HG03280 (cell line): ENCODE results near the gene SLC25A51.
A peak's percentile ranks its signal among the peaks of the same experiment; 100 is the strongest.

Source experiments
- ATAC-seq: cut with Tn5 transposase; IDR thresholded peaks from one replicate; pipeline ENCODE4 v1.9.1; 2021; ENCODE audit warnings: mild to moderate bottlenecking, moderate library complexity; ENCODE audit not compliant: unreplicated experiment

Gene SLC25A51, protein sequence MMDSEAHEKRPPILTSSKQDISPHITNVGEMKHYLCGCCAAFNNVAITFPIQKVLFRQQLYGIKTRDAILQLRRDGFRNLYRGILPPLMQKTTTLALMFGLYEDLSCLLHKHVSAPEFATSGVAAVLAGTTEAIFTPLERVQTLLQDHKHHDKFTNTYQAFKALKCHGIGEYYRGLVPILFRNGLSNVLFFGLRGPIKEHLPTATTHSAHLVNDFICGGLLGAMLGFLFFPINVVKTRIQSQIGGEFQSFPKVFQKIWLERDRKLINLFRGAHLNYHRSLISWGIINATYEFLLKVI

DNA sequence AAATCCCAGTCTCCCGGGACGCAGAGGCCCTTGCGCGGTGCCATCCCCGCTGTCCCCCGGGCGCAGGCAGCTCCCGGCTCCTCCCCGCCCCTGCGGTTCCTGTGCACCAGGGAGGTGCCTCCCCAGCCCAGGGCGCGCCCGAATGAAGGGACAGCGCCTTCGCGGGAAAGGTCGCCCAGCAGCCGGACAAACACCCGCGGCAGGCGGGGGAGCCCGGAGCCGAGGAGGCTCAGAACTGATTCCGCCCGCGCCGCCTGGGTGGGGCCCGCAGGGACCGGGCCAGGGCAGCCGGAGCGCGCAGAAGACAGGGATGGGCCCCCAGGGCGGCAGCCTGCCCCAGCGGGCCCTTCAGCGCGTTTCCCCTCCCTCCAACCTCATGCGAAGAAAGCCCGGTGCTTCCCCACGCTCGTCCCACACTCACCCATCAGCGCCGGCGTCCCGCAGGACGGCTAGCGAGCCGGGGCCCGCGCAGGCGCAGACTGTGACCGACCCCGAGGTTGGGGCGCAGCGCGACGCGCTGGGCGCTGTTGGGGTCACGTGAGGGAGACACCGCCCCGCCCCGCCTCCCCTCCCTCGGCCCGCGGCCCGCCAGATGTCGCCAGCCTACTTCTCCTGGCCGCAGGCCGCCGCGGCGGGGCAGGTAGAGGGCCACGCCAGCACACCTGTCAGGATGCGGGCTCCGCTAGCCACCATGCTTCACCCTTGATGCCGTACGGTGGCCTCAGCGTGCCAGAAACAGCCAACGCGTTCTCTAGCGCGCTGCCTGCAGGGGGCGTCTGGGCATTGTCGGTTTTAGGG, at the start of gene SLC25A51:
Gene SLC25A51, minus strand, starts transcription at position 481 of the 798 bp plus-strand sequence. CDS start 15,577 bp downstream, outside the sequence.
- peak; percentile 79 for ATAC-seq

DNA sequence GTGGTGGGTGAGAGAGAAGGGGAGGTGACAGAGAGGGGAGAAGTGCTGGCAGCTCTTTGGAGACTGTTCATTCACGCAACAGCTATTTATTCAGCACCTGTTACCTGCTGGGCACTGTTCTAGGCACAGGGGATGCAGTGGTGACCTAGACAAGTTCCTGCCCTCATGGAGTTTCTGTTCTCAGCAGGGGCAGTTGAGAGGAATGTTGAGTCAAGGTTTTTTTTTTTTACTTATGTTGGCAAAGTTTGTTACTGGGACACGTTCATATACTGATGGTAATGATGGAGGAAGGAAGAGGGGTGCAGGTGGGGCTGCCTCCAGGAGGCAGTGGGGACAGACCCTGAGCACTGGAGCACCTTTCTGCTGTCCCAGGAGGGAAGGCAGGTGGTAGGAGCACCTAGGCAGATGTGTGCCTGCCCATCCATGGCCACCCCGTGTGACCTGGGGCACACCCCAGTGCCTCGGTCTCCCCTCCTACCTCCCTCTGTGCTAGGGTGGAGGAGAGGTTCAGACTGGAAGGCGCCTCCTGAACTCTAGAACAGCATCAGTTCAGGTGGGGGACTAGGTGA, 49.4 kb upstream of the SLC25A51 start:
- no peak for ATAC-seq

DNA sequence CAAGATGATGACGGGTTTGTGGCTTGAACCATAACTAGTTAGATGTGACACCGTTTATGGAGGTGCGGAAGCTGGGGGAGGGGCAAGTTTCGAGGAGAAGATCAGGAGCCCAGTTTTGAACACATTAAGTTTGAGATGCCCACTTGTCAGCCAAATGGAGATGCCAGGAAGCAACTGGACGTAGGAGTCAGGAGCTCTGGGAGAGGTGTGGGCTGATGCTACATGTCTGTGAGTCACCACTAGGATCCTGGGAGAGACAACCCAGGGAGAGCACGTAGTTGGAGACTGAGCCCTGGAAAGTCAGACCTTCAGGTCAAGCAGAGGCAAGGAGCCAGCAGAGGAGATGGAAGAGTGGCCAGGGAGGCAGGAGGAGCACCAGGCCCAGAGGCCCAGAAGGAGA, 48.8 kb upstream of the SLC25A51 start:
- no peak for ATAC-seq

DNA sequence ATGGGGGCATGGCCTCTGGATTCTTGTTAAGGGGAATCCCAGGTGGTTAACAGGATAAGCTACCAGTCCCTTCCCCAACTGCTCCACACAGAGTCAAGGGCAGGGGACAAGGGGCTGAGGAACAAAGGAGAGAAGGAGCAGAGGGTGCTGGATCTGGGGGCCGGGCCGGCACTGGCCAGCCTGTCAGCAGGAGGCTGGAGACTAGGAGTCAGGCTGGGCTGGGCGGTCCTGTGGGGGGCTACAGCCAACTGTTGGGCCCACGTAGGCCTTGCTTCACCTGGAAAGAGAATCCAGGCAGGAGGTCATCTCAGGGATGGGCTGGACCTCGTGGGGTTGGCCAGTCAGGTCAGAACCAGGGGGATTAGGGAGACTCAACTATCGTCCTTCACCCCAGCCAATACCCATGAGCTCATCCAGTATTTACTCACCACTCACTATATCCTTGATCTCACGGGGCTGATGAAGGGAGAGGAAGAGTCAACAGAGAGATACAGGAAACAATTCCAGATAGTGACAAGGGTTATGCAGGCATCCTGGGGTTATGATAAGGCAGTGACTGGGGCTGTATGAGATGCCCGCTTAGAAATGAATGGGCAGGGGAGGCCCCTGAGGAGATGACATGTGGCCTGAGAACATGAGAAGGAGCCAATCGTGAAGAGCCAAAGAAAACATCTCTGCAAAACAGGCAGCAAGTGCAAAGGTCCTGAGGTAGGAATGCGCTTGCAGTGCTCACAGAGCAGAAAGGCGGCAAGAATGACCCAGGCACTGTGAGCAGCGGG, 47.9 kb upstream of the SLC25A51 start:
- no peak for ATAC-seq

DNA sequence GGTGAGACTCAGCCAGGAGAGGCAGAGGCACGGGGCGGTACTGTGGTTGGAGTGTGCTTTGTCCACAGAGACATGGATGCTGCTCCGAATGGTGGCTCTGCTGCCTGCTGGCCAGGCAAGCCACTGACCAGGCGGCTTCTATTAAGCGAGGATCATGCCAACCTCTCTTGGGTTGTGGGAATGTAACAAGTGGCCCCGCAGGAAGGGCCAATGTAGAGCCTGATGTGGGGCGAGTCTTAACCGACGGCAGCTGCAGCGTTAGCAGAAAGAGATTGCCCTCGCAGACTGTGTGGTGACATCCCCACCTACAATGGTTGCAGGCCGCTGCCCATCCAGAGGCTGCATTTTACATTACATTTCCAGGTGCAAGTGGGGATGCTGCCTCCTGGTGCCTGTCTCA, 46.6 kb upstream of the SLC25A51 start:
- ATAC-seq = no peak

DNA sequence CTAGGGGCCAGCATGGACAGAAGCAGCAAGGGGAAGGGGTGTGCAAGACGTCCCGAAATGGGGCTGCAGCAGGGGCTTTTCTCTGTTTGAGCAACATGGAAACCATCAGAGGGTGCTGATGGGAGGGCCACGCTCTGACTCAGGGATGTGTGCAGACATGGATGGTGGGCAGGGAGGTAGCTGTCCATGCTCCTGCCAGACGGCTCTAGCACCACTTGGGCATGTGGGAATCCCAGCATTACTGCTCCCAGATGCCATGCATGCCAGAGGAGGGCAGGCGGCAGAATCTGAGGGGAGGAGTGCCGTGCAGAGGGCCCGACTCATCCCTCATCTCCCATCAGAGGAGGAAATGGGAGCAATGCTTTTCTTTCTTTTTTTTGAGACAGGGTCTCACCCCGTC, 45.6 kb upstream of the SLC25A51 start:
- no peak for ATAC-seq

DNA sequence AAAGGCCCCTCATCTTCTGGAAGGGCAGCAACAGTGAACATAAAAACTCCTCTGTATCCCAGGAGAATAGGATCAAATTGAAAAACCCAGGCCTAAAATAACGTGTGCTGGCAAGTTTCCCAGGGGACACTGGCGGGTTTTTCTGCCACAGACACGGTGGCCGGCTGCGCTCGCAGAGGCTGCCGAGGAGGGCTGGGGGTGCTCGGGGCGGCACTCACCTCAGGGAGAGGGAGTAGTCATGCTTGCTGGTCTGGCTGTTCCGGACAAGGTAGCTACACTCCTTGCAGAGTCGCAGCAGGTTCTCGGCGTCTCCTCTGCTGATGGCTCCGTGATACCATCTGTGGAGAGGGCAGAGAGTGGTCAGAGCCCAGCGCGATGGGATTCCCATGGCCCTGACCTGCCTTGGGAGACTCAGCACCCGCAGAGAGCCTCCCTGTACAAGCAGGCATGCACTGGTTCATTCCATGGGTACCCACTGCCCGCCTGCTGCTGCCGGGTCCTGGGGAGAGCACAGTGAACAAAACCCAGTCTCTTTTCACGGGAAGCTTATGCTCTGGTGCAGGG, 44.6 kb upstream of the SLC25A51 start:
- no peak for ATAC-seq

DNA sequence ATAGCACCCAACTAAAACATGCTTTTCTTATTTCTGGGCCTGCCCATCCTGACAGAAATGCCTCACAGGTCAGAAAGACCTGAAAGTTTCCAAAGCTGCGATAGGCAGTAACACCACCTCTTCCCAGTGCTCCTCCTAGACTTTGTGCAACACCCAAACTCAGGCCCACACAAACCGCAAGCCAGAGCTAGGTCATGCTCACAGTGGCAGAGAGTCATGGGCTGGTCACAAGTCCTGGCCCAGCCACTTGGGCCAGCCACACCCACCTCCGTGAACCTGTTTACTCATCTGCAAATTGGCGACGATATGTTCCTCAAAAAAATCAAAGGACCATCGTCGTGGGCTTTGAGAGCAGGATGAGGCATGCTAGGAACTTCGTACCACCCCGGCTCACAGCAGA, 44.0 kb upstream of the SLC25A51 start:
- no peak for ATAC-seq

DNA sequence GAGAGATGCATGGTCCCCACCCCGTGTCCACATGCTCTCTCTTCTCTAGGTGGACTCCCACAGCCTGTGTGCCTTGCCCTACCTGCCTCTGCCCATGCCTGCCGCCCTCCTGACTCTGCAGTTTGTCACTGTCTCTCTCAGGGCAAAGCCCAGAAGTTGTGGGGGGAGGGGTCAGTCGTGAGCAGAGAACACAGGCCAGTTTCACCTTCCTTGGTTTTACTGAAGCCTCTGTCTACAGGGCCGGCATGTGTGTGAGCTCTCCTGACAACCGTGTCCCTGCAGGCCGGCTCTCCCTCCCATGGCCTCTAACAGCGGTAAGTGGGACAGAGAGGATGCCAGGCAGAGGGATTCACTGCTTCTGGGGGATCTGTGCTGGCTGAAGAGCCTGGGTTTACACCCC, 43.5 kb upstream of the SLC25A51 start:
- ATAC-seq = no peak

DNA sequence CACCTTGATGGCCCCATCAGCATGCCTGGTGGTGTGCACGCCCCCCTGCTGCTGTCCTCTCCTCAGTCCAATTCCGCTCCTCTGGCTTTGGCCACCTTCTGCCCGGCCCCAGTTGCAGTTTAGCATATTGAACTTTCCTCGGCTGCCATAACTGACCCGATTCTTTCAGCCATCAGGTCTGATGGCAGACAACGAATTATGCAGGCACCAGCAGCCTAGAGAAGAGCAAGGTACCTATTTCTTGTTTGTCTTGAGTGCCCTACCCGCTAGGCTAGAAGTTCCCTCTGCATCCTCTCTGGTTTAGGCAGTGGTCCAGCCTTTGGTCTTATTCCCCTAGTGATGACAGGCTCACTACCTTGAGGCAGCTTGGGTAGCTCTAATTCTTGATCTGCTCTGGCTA, 43.0 kb upstream of the SLC25A51 start:
- no peak for ATAC-seq

DNA sequence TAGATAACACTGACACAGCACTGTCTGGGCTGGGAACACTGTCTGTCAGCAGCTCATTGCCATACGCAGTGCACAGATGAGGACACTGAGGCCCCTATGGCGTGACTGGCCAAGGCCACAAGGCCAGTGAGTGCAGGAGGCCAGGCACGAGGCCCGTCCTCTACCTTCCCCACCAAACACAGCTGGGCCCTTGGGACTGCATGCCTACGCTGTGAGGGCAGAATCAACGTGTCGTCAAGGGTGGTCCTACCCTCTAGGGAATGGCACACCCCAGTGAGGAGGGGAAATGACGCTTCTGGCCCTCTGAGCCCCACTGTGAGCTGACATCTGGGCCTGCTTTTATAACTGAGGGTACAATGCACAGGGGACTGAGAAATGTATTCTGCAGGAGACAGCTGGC, 42.1 kb upstream of the SLC25A51 start:
- ATAC-seq = no peak

DNA sequence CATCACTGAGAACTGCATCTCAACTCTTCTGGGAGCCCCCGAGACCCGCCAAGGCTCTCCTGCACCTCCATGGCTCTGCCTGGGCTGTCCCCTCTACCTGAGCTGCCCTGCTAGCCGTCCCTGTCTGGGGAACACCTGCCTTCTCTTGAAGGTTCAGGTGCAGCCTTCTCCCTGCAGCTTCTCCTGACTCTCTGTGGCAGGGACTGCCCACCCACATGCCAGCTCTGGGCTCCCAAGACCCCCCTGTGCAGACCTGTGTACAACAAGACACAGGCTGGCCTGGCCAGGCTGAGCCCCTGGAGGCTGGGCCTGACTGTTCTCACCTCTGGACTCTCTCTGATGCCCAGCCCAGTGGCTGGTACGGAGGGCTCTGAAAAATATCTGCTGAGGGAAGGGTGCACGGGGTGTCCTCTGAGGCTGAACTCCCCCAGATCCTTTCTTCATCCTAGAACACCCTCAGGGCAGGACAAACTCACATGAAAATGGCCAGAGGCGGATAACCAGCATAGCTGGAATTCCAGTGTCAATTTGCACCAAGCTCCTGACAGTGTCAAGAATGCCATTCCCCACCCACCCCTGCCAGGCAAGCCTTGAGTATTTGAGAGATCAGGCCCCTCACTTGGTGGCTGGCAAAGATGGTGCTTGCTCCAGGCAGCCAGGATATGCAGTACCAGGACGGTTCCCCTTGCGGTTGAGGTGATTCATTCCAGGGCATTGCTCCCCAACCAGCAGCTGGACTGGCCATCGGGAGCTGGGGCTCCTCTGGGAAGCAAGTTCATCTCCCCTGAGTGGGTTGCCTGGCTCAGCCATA, 40.9 kb upstream of the SLC25A51 start:
- no peak for ATAC-seq

DNA sequence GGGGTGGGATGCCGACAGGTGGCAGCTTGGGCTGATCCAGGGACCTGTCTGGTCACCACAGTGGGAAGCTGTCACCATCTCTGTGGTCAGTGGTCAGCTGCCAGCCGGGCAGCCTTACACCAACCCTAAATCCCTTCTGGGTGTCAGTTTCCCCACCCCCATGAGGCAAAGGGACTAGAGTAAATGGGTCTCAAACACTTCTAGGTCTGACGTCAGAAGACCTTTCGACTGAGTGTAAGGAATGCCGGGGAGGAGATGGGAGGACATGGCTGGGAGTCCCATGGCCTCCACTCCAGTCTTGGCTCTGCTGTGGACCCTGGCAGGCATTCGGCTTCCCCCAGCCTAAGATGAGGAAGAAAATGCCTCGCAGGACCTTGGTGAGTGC, 40.3 kb upstream of the SLC25A51 start:
- no peak for ATAC-seq

DNA sequence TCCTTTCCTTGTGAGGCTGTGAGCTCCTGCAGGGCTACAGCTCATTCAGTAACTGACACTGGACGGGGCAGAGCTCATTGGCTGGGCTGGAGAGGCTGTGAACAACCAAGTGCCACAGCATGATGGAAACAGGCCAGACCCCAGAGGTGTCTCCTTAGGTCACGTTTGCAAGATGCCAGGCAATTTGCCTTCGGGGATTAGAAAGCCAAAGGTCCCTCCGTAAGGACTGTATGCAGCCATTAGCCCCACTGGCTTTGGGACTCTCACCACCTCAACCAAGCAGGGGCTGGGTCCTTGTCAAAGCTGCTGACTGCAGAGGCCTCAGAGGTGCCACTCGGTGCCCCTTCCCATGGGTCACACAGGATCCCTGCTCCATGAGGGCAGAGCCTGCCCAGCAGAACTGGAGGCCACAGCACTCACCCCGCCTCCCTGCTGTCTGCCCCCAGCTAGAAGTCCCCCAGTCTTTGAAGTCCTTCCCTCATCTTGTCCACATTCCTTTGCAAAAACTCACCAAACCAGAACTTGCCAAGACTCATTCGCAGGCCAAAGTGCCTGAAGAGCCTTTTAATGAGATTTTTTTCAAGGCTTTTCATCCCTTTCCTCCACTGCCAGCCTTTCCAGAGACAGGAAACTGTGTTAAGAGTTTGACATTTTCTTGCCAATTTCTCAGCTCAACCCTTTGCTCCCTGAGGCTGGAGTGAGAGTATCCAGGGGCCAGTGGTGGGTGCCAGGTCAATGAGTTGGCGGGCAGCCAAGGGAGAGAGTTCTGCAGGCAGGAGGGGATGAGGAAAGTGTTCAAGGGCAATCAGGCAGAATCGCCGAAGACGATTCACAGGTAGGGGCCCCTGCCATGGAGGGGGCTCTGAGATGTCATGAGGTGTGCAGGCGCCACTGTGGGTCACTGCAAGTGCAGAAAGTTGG, 39.7 kb upstream of the SLC25A51 start:
- ATAC-seq = no peak

DNA sequence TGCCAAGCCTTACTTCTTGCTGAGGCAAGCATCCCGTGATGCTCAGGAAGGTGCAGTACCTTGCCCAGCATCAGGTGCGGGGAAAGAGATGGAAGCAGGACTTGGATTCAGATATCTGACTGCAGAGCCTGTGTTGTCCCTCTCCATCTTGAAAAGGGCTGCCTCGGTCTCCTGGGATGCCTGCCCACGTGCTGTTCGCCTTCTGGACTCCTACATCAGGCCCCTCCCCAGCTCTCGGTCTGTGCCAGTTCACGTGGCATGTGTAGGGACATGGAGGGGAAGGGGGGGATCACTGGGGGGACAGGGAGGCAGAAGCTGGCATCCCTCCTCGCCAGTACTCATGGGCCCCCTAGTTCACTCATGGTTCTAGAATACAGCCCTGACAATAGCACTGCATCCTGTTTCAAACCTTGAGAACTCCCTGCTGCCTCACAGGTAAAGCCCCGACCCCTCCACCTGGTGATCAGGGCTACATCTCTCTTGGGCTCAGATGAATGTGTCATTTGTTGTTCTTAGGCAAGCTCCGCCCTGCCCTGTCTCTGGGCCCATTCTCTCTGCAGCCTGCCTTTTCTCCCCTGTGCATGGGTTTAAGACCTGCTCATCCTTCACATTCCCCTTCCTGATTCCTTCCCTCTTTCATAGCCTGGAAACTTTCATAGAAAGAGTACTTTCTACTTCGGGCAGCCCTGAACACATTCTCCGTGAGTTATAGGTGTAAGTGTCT, 38.9 kb upstream of the SLC25A51 start:
- no peak for ATAC-seq

DNA sequence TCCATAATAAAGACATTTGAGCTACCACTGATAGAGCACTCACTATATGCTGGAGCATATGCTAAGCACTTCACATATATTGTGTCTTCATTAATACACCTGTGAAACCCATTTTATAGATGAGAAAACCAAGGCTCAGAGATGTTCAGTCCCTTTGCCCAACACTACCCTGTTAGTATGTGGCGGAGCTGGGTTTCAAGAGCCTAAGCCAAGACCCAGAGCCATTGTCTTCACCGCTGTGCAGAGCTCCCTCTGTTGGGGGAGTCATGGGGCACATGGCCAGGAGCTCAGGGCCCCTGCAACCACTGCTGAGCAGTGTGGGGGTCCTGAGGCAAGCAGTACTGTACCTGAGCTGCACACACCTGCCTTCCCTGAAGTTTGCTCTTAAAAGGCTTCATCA, 37.3 kb upstream of the SLC25A51 start:
- no peak for ATAC-seq

DNA sequence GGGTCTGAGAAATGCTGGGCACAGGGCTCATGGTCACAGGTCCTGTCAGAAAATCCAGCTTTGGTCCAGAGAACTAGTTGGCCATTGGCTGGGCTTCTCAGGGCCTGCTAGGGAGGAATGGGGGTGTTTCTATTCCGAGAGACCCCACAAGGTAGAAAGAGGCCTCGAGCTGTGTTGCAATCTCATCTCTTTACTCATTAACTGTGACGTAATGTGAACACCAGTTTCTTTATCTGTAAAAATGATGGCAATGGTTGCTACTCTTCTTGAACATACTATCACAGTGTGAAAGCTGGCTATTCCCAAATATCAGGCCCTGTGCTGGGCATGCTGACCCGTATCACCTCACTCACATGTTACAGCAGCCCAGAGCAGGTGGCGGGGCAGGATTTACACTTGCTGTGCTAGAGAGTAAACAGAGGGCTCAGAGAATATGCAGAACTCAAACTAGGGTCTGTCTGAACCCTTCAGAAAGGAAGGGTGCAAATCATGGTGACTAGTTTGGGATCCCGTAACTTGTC, 35.7 kb upstream of the SLC25A51 start:
- no peak for ATAC-seq
